NT2/D1 (cell line): Measurements from ENCODE around the gene VMO1.

Source experiments
- SUZ12 ChIP-seq: IDR thresholded peaks from 2 replicates; pipeline ENCODE4 v1.6.1; 2011; ENCODE audit not compliant: insufficient read length, insufficient read depth; ENCODE audit errors: extremely low read depth
- YY1 ChIP-seq: IDR thresholded peaks from 2 replicates; pipeline ENCODE4 v1.6.1; 2011; ENCODE audit not compliant: insufficient read length, insufficient read depth
- ZNF274 ChIP-seq: IDR thresholded peaks from 2 replicates; pipeline ENCODE4 v1.6.1; 2011; ENCODE audit warnings: mild to moderate bottlenecking, low read depth, low read length

DNA sequence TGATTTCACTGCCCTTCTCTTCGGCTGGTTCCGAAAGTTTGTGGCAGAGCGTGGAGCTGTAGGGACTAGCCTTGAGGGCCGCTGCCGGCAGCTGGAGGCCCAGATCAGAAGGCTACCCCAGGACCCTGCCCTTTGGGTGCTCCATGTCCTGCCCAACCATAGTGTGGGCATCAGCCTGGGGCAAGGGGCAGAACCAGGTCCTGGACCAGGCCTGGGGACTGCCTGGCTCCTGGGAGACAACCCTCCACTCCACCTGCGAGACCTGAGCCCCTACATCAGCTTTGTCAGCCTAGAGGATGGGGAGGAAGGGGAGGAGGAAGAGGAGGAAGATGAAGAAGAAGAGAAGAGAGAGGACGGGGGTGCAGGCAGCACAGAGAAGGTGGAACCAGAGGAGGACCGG lies 45.6 kb downstream of the VMO1 start:
- TF ChIP-seq ZNF274 = no peak
- TF ChIP-seq YY1 = no peak
- TF ChIP-seq SUZ12 = no peak
